ENCODE data around the gene ERF. TPM values are rescaled to one million over a fixed set of nuclear protein-coding genes. Genes with fewer than 3 reads are reported as not detected.

The ERF gene
- polyA plus RNA-seq, 1 donor, result 34.5 TPM

- peak; percentile 64 for DNase-seq
These were observed 1.5 kb downstream of the ERF start for GRCh38 chr19:42253245-42254088.

- peak; percentile 63 for DNase-seq
These were observed 2.3 kb downstream of the ERF start for GRCh38 chr19:42252365-42253244.

- no peak for DNase-seq
These were observed 3.2 kb downstream of the ERF start for GRCh38 chr19:42251572-42252358.

- no peak for DNase-seq
These were observed 4.0 kb downstream of the ERF start for GRCh38 chr19:42250666-42251531.

- no peak for DNase-seq
These were observed 4.7 kb downstream of the ERF start for GRCh38 chr19:42250183-42250665.

- no peak for DNase-seq
These were observed 5.2 kb downstream of the ERF start for GRCh38 chr19:42249769-42250168.

GRCh38 chr19:42249149-42249750 lies 5.7 kb downstream of the ERF start:
- no peak for DNase-seq

- DNase-seq, result no peak
These were observed 6.4 kb downstream of the ERF start for GRCh38 chr19:42248270-42249148.

- no peak for DNase-seq
These were observed 7.2 kb downstream of the ERF start for GRCh38 chr19:42247640-42248199.

GRCh38 chr19:42246922-42247639 lies 7.8 kb downstream of the ERF start:
- DNase-seq, result no peak

- DNase-seq, result peak; percentile 58
These were observed 8.6 kb downstream of the ERF start for GRCh38 chr19:42246143-42246921.

GRCh38 chr19:42245231-42245630 lies 9.7 kb downstream of the ERF start:
- DNase-seq, result no peak

- DNase-seq, result peak; percentile 95
These were observed 10.3 kb downstream of the ERF start for GRCh38 chr19:42244347-42245220.

GRCh38 chr19:42242512-42243409 lies 12.2 kb downstream of the ERF start, which contains the start of gene GSK3A:
GSK3A (minus strand) TSS chr19:42242602; CDS start chr19:42242465, 137 bp downstream.
- DNase-seq, result peak; percentile 100

- DNase-seq, result no peak
These were observed 12.8 kb downstream of the ERF start for GRCh38 chr19:42242069-42242511.

GRCh38 chr19:42241279-42241678 lies 13.6 kb downstream of the ERF start:
- no peak for DNase-seq
